ENCODE measurements around the gene TRIM34.
"Not testable (repeated sequence)": the region's sequence is repeated elsewhere in the genome, so short reads cannot be mapped to it uniquely, and the experiment has no call there.

TRIM34 gene, protein sequence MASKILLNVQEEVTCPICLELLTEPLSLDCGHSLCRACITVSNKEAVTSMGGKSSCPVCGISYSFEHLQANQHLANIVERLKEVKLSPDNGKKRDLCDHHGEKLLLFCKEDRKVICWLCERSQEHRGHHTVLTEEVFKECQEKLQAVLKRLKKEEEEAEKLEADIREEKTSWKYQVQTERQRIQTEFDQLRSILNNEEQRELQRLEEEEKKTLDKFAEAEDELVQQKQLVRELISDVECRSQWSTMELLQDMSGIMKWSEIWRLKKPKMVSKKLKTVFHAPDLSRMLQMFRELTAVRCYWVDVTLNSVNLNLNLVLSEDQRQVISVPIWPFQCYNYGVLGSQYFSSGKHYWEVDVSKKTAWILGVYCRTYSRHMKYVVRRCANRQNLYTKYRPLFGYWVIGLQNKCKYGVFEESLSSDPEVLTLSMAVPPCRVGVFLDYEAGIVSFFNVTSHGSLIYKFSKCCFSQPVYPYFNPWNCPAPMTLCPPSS

DNA sequence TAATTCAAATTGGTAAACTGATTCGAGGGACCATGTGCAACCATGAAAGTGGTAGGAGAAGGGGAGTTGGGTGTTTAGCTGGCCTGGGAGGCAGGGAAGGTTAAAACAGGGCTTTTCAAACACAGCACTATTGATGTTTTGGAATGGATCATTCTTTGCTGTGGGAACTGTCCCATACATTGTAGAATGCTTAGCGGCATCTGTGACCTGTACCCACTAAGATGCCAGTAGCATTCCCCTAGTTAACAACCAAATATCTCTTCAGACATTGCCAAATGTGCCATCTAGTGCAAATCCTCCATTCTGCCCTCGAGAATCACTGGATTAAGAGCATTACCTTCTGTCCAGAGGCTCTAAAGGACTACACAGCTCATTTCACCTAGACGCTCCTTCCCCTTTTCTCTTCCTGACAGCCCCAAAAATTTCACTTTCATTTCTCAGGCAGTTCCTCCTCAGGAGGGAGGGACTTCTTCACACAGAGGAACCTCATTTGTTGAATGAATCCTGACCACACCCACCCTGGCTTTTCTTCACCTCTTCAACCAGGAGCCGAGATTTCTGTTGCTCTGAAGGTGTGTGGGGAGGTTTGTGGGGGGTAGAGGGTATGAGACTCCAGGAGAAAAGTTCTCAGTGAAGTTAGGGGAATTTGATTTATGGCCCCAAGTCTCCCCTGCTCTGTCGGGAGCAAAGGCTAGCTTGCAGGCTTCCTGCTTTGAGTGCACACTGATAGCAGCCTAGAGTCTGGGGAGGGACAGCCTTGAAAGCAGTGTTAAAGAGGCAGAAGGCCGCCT is at the start of gene TRIM34:
TSS of gene TRIM34 (plus strand) at position 513 of the 791 bp plus-strand sequence. CDS start 7,331 bp downstream, outside the sequence.
- peak; percentile 77 for DNase-seq (ENCODE audit: low spot score)

DNA sequence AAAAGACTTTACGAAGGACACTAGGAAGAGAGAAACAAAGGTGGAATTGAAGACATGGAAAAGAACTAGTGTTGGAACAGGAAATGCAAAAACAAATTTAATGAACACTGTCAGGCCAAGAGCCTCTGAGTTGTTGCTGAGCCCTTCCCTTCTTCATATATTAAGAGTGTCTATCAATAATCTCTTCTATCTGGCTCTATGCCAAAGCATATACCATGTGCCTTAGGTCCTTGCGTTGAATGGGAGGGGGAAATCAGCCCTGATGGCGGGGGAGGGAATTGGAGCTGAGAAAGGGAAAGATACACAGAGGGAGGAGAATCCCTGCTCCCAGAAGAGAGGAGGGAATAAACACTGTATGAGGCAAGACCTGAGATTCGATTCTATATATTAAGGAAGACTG is 49.6 kb upstream of the TRIM34 start:
- DNase-seq (ENCODE audit: low spot score) = no peak

DNA sequence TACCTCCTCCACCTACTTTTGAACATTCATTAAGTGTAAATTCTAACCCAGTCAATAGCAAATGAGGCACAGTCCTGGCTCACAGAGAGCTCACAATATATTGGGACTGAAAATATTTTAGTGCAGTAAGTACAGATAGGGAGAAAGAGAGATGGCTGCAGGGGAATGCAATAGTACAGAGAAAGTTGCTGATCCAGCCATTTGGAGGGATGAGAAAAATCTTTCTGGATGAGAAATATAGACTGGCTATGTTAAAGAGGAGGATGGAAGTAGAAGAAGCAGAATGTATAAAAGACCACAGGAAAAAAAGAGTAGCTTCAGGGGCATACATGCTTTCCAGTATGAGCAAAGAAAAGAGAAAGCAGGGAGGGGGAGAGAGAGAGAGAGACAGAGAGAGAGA is 47.7 kb upstream of the TRIM34 start:
- DNase-seq (ENCODE audit: low spot score) = no peak

DNA sequence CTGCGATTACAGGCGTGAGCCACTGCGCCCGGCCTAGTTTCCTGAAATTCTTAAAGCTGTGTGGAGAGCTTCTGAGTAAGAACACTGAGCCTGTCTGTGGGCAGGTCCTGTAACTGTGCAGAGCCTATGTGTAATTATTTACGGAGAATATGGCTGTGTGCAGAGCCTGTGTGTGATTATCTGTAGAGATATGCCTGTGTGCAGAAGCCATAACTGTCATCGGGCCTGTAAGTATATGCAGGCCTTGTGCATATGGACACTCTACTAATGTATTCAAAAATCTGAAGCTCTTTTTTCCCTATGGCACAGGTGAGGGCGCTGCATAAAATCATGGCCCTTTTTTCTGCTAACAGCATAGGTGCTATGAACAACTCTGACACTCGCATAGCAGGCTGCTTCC is 44.2 kb upstream of the TRIM34 start, which contains the start of gene OR52B6:
TSS of gene OR52B6 (plus strand) at position 301 of the 400 bp plus-strand sequence. CDS start at position 301, 0 bp downstream.
- DNase-seq (ENCODE audit: low spot score) = no peak

DNA sequence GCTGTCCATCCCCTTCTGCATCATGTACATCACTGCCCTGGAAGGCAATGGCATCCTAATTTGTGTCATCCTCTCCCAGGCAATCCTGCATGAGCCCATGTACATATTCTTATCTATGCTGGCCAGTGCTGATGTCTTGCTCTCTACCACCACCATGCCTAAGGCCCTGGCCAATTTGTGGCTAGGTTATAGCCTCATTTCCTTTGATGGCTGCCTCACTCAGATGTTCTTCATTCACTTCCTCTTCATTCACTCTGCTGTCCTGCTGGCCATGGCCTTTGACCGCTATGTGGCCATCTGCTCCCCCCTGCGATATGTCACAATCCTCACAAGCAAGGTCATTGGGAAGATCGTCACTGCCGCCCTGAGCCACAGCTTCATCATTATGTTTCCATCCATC is 43.8 kb upstream of the TRIM34 start:
- no peak for DNase-seq (ENCODE audit: low spot score)

DNA sequence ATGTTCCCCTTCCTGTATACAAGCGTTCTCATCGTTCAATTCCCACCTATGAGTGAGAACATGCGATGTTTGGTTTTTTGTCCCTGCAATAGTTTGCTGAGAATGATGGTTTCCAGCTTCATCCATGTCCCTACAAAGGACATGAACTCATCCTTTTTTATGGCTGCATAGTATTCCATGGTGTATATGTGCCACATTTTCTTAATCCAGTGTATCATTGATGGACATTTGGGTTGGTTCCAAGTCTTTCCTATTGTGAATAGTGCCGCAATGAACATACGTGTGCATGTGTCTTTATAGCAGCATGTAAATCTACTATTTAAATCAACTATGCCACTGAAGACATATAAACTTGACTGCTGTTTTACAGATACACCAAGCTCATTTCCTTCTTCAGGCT is 40.3 kb upstream of the TRIM34 start:
- DNase-seq (ENCODE audit: low spot score) = not testable (repeated sequence)

DNA sequence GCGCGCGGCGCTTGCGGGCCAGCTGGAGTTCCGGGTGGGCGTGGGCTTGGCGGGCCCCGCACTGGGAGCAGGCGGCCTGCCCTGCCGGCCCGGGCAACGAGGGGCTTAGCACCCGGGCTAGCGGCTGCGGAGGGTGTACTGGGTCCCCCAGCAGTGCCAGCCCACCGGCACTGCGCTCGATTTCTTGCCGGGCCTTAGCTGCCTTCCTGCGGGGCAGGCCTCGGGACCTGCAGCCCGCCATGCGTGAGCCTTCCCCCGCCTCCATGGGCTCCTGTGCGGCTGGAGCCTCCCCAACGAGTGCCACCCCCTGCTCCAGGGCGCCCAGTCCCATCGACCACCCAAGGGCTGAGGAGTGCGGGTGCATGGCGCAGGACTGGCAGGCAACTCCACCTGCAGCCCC is 34.9 kb upstream of the TRIM34 start:
- DNase-seq (ENCODE audit: low spot score) = not testable (repeated sequence)

DNA sequence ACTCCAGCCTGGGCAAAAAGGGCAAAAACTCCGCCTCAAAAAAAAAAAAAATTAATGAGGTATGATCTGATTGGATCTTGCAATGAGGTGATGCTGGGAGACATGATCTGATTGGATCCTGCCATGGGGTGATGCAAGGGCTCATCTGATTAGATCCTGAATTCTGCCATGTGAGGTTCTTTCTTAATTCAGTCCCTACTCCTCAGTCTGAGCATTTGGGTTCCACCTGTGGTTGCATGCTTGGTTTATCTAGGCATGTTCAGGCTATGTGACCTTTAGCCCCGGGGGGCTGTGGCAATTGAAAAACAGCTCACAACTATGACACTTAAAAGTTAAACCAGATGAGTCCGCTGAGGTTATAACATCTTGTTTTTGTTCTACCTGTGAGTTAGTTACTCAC is 33.2 kb upstream of the TRIM34 start:
- no peak for DNase-seq (ENCODE audit: low spot score)

DNA sequence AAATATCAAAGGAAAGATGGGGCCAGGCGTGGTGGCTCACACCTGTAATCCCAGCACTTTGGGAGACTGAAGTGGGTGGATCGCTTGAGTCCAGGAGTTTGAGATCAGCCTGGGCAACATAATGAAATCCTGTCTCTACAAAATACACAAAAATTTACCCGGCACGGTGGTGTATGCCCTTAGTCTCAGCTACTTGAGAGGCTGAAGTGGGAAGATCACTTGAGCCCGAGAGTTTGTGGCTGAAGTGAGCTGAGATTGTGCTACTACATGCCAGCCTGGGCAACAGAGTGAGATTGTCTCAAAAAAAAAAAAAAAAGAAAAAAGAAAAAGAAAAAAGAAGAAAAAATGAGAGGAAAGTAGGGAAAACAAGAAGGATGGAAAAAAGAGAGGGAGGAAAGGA is 32.2 kb upstream of the TRIM34 start:
- no peak for DNase-seq (ENCODE audit: low spot score)

DNA sequence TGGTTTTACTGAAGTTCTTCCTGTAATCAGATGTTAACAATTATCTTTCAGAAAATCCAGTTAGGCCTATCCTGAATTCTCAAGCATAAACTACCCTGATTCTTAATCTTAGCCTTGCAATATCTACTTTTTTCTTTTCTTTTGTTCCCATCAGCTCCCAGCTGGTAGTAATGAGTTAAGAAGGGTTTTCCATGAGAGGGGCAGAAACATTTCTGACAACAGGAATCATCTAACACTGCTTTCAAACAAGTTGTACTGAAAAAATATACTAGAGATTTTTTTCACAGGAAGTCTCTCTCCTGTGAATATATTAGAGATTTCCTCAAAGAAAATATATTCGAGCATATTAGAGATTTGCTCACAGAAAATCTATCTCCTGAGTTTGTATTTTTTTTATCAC is 31.7 kb upstream of the TRIM34 start:
- DNase-seq (ENCODE audit: low spot score) = no peak

DNA sequence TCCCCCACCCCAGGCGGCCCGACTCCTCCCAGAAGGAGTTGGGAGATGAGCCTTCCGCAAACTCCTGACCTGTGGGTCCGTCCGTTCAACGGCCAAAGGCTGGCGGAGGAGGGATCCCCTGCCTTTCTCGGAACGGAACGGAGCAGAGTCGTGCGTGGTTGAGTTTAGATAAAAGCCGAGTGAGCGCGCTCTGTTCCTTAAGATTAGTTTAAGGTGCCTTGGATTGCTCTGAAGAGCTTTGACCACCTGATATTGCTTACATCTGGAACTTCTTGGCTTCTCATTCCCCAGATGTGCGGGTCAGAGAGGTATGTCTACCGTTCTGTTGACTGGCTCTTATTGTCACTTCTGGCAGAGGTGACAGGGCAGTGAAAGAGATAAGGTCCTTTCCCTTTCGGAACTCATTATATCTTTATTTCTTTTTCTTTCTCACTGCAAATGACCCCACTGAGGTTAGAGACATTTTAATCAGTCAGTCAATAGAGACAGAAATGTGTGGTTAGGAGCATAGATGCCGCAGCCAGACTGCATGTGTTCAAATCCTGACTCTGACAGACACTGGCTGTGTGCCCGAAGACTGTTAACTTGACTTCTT is 28.1 kb upstream of the TRIM34 start, which contains the start of gene TRIM6:
TSS of gene TRIM6 (plus strand) at position 31 of the 595 bp plus-strand sequence. CDS start at position 292, 261 bp downstream.
- no peak for DNase-seq (ENCODE audit: low spot score)

DNA sequence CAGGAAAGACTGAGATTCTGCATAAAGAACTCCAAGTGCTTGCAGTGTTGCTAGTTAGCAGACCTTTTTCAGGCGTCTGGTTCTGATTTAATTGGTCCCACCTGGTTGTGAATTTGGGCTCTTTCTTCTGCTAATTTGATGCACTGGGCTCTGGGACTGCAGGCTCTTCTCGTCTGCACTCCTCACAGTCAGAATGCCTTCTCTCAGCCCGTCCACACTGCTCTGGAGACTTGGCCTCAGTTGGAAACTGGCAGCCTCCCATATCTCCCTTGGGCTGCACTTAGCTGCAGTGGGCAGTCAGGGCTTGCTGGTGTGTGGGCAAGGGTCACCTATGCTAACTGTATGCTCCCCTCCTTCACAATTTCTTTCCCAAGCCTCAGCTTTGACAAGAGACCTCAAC is 26.8 kb upstream of the TRIM34 start:
- DNase-seq (ENCODE audit: low spot score) = no peak

DNA sequence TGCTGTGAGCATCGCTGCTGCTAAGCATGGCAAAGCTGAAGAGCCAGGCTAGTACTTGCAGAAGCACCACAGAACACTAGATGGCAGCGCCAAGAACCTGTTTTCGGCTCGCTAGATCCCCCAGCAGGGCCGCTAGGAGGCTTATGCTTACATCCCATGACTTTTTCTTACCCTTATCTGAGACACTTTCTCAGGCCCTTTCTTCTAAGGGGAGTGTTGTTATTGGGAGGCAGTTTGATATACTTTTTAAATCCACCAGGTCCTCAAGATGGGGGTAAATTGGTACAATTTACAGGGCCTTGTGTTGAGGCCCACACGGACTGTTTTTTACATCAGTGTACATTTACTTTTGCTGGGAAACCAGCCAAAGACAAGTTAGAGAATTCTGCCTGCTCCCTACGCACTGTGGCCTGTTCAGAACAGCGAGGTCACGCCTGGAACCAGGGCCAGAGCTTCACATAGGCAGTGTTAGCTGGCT is 24.4 kb upstream of the TRIM34 start:
- DNase-seq (ENCODE audit: low spot score) = peak; percentile 61

DNA sequence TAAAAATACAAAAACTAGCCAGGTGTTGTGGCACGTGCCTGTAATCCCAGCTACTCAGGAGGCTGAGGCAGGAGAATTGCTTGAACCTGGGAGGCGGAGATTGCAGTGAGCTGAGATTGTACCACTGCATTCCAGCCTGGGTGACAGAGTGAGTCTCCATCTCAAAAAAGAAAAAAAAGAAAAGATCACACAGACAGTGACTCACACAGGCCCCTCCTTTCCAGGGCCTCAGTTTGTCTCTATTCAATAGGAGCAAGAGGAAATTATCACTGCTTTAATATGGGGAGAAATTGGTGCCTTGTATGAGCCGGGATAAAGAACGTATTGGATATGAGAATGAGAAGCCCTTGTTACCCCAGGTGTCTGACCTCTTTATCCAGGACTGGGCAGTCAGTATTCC is 22.0 kb upstream of the TRIM34 start:
- not testable (repeated sequence) for DNase-seq (ENCODE audit: low spot score)

DNA sequence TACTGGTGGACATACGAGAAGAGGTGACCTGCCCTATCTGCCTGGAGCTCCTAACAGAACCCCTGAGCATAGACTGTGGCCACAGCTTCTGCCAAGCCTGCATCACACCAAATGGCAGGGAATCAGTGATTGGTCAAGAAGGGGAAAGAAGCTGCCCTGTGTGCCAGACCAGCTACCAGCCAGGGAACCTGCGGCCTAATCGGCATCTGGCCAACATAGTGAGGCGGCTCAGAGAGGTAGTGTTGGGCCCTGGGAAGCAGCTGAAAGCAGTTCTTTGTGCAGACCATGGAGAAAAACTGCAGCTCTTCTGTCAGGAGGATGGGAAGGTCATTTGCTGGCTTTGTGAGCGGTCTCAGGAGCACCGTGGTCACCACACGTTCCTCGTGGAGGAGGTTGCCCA is 21.5 kb upstream of the TRIM34 start:
- no peak for DNase-seq (ENCODE audit: low spot score)

DNA sequence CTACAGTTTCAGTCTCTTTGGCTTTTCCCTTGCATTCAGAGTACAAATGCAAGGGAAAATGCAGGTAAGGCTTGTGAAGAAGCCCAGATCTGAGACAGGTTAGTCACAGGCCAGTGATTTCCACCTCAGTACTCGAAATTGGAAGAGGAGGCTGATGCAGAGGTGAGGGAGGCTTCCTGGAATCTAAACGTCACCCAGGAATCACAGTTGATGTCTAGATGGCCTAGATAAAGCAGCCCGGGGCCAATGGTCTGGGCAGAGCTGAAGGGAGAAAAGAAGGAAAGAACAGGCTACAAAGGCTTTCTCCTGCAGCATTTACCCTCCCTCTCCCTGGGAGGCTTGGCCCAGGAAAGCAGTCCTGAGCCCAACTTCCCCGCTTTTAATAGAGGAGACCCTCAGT is 19.9 kb upstream of the TRIM34 start:
- no peak for DNase-seq (ENCODE audit: low spot score)

DNA sequence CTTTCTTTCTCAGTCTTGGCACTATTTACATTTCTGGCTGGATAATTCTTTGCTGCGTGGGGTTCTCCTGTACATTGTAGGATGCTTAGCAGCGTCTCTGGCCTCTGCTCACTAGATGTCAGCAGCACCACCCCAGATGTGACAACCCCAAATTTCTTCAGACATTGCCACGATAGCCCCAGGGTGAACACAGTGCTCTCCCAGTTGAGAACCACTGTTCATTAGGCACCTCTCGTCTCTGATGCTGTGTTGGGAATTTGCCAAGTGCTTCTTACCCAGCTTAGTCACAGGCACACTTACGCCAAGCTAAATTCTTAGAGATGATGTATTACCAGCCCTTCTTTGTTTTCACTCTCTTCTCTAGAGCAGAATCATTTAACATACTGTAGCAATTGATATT is 19.0 kb upstream of the TRIM34 start:
- no peak for DNase-seq (ENCODE audit: low spot score)

DNA sequence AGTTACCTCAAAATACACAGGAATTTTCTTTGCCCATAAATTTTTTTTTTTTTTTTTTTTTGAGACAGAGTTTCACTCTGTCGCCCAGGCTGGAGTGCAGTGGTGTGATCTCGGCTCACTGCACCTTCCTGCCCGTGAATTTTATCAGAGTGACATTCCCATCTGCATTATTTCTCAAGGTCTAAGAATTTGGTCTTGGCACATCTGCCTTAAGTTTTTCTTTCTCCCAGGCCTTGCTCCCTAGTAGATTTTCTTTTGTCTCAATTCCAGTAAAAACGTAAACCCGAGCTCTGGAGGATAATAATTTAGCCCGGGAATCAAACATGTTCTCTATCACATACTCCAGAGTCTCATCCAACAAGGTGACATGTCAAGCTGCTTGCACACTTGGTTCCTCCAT is 16.0 kb upstream of the TRIM34 start:
- no peak for DNase-seq (ENCODE audit: low spot score)

DNA sequence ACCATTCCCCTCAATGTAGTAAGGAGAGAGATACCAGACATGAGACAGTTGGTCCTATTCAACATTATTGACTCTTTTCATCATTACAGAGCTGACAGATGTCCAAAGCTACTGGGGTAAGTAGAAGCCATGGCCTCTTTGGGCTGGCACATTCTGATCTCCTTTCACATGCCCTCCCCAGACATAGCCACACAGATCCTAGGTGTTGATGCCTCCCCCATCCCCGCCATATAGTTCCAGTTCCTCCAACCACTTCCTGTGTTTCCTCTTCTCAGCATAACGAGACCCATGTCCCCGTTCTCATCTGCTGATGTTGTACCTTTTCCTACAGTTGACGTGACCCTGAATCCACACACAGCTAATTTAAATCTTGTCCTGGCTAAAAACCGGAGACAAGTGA is 14.4 kb upstream of the TRIM34 start:
- no peak for DNase-seq (ENCODE audit: low spot score)

DNA sequence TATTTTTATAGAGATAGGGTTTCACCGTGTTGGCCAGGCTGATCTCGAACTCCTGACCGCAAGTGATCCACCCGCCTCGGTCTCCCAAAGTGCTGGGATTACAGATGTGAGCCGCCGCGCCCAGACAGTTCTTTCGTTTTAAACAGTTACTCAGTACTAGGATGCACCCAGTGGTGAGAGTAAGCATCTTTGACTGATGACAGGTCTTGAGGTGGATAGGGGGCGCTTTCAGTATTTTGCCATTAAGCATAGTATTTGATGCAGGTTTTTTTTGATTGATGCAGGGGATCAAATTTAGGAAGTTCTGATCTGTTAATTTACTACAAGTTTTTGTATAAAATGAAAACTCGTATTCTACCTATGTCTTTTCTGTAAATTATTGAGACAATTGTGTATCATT is 13.2 kb upstream of the TRIM34 start:
- DNase-seq (ENCODE audit: low spot score) = no peak

DNA sequence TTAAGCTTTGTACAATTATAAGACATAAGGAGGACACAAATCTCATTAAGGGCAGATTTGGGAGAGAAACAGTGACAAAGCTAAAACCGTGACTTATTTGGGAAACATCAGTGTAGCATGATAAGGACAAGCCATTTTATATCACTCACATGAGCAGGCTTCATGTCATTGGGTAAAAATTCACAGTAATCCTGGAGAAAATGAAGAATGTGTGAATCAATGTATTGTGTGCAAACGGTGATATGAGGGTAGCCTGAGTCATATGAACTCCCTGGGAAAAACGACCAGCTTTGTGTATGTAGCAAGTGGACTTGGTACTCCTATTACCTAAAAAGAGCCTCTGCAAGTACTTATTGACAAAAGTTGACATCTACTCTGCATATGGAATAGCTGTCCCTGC is 6.0 kb upstream of the TRIM34 start:
- DNase-seq (ENCODE audit: low spot score) = no peak
